ENCODE data around the gene ZBTB16.

GRCh38 chr11:114256176-114256966 lies 196.9 kb downstream of the ZBTB16 start:
- no peak for TF ChIP-seq CTCF (IDR thresholded peaks at IDR 0.05)
- TF ChIP-seq REST (IDR thresholded peaks at IDR 0.05; ENCODE audit: insufficient read depth in 1 of 2, low read depth in 2 of 2, low read length in 1 of 2), result no peak
- no peak for TF ChIP-seq POLR2AphosphoS5 (IDR thresholded peaks at IDR 0.05; ENCODE audit: low read depth, low read length)
- no peak for TF ChIP-seq TCF7L2 (IDR thresholded peaks at IDR 0.05; ENCODE audit: low read depth, low read length)
- TF ChIP-seq SIN3A (IDR thresholded peaks at IDR 0.05; ENCODE audit: borderline replicate concordance, insufficient read depth, low read depth, low read length), result no peak

Data from Panc1 (cell line).